ENCODE measurements around the gene TMUB2. TPM values are rescaled to one million over a fixed set of nuclear protein-coding genes. Genes with fewer than 3 reads are reported as not detected.

Gene TMUB2
- total and polyA plus RNA-seq, 2 of the 13 experiments (the other 11 are each of a cell fraction or from before 2014, with no cell fraction given): 26.9 to 50.8 TPM

DNA sequence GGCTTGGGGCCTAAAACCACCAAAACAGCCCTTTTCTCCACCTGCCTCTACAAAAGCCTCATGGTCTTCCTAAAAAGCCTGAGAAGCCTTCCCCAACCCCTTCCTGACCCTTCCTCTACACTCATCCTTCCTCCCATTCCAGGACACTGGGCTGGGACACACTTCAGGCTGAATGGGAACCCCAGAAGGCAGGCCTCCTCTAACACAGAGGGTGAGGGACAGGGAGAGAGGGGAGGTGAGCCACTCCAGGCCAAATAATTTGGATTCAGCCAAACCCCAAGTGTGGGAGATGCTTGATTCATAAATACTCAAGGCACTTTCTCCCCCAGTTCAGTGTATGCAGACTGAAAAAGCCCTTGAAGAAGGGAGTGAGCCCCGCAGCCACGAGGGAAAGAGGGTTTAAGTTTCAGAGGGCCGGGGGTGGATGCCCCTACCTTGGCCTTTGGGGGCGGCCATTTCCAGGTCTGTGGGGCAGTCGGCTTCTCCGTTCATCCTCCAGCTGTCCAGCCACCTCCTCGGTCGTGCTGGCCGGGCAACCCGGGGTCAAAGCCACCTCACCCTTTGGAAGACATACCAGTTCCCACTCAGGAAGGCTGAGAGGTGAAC, 31.1 kb downstream of the TMUB2 start (continued):
- TF ChIP-seq ZNF574 (CRISPR knock-in tag; IDR thresholded peaks at IDR 0.05): no peak
- TF ChIP-seq NCOA2 (CRISPR knock-in tag; IDR thresholded peaks at IDR 0.05): no peak
- peak; percentile 21 for TF ChIP-seq ZNF781 (CRISPR knock-in tag; IDR thresholded peaks at IDR 0.05; ENCODE audit: borderline replicate concordance, not compliant biosample characterization)
- TF ChIP-seq RFXANK (CRISPR knock-in tag; IDR thresholded peaks at IDR 0.05): no peak
- no peak for TF ChIP-seq ZNF616 (CRISPR knock-in tag; IDR thresholded peaks at IDR 0.05; ENCODE audit: low read depth)
- TF ChIP-seq CAMTA2 (CRISPR knock-in tag; IDR thresholded peaks at IDR 0.05; ENCODE audit: borderline replicate concordance): 0 out of 2 replicates have a peak, but pooled peaks have one; percentile 39
- TF ChIP-seq SNAPC5 (CRISPR knock-in tag; IDR thresholded peaks at IDR 0.05; ENCODE audit: borderline replicate concordance): no peak
- no peak for TF ChIP-seq MATR3 (CRISPR knock-in tag; IDR thresholded peaks at IDR 0.05)
- no peak for TF ChIP-seq HNRNPLL (IDR thresholded peaks at IDR 0.05; ENCODE audit: low read depth, low read length, poor library complexity, severe bottlenecking)
- no peak for TF ChIP-seq ZNF331 (CRISPR knock-in tag; IDR thresholded peaks at IDR 0.05)
- TF ChIP-seq U2AF1 (optimal IDR thresholded peaks at IDR 0.05; ENCODE audit: low read depth, low read length): no peak
- TF ChIP-seq AGO2 (optimal IDR thresholded peaks at IDR 0.05; ENCODE audit: low read depth, low read length): no peak
- TF ChIP-seq, protein P1, sequence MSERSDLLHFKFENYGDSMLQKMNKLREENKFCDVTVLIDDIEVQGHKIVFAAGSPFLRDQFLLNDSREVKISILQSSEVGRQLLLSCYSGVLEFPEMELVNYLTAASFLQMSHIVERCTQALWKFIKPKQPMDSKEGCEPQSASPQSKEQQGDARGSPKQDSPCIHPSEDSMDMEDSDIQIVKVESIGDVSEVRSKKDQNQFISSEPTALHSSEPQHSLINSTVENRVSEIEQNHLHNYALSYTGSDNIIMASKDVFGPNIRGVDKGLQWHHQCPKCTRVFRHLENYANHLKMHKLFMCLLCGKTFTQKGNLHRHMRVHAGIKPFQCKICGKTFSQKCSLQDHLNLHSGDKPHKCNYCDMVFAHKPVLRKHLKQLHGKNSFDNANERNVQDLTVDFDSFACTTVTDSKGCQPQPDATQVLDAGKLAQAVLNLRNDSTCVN (CRISPR knock-in tag; IDR thresholded peaks at IDR 0.05; ENCODE audit: borderline replicate concordance): peak; percentile 4; the same call in 1 of the 2 replicates
- no peak for TF ChIP-seq ZNF775 (CRISPR knock-in tag; IDR thresholded peaks at IDR 0.05; ENCODE audit: borderline replicate concordance)
- TF ChIP-seq ZBTB3 (CRISPR knock-in tag; IDR thresholded peaks at IDR 0.05; ENCODE audit: borderline replicate concordance, low read depth): no peak
- TF ChIP-seq ZFP37 (CRISPR knock-in tag; IDR thresholded peaks at IDR 0.05; ENCODE audit: borderline replicate concordance): no peak
- TF ChIP-seq ATRX (CRISPR knock-in tag; IDR thresholded peaks at IDR 0.05; ENCODE audit: borderline replicate concordance): 0 out of 2 replicates have a peak, but pooled peaks have one; percentile 41
- TF ChIP-seq MXI1 (IDR thresholded peaks at IDR 0.05; ENCODE audit: borderline replicate concordance, low read depth, low read length): no peak
- no peak for TF ChIP-seq MIER2 (CRISPR knock-in tag; IDR thresholded peaks at IDR 0.05)
- TF ChIP-seq NPAS2 (CRISPR knock-in tag; IDR thresholded peaks at IDR 0.05; ENCODE audit: borderline replicate concordance): no peak
- TF ChIP-seq ZNF20 (CRISPR knock-in tag; IDR thresholded peaks at IDR 0.05): no peak
- peak; percentile 42 for TF ChIP-seq ZNF501 (CRISPR knock-in tag; IDR thresholded peaks at IDR 0.05)
- TF ChIP-seq MEIS1 (CRISPR knock-in tag; IDR thresholded peaks at IDR 0.05; ENCODE audit: borderline replicate concordance): no peak
- no peak for TF ChIP-seq KAT8 (CRISPR knock-in tag; IDR thresholded peaks at IDR 0.05)
- no peak for TF ChIP-seq ATM (IDR thresholded peaks at IDR 0.05; ENCODE audit: borderline replicate concordance)
- TF ChIP-seq, protein P2, sequence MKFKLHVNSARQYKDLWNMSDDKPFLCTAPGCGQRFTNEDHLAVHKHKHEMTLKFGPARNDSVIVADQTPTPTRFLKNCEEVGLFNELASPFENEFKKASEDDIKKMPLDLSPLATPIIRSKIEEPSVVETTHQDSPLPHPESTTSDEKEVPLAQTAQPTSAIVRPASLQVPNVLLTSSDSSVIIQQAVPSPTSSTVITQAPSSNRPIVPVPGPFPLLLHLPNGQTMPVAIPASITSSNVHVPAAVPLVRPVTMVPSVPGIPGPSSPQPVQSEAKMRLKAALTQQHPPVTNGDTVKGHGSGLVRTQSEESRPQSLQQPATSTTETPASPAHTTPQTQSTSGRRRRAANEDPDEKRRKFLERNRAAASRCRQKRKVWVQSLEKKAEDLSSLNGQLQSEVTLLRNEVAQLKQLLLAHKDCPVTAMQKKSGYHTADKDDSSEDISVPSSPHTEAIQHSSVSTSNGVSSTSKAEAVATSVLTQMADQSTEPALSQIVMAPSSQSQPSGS (CRISPR knock-in tag; IDR thresholded peaks at IDR 0.05): no peak

Data from HepG2 (cell line).